HG03432 (cell line): Measurements from ENCODE around the gene MRTFA.
"Not testable (repeated sequence)": the region's sequence is repeated elsewhere in the genome, so short reads cannot be mapped to it uniquely, and the experiment has no call there.

ENCODE experiments used
- ATAC-seq: cut with Tn5 transposase; IDR thresholded peaks from one replicate; pipeline ENCODE4 v1.9.1; 2021; ENCODE audit warnings: mild to moderate bottlenecking, moderate library complexity; ENCODE audit not compliant: unreplicated experiment

Gene MRTFA

DNA sequence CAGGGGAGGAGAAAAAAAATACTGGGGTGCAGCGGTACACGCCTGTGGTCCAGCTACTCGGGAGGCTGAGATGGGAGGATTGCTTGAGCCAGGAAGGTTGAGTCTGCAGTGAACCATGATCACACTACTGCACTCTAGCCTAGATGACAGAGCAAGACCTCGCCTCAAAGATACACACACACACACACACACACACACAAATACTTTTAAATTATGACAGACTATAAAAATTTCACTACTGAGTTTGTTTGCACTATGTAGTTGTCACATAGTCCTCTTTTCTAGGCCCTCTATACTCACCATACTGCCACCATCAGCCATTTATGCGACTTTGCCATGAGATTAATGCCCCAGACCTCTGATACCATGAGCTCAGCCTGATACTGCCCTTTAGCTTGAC, 109.6 kb downstream of the MRTFA start:
- no peak for ATAC-seq

DNA sequence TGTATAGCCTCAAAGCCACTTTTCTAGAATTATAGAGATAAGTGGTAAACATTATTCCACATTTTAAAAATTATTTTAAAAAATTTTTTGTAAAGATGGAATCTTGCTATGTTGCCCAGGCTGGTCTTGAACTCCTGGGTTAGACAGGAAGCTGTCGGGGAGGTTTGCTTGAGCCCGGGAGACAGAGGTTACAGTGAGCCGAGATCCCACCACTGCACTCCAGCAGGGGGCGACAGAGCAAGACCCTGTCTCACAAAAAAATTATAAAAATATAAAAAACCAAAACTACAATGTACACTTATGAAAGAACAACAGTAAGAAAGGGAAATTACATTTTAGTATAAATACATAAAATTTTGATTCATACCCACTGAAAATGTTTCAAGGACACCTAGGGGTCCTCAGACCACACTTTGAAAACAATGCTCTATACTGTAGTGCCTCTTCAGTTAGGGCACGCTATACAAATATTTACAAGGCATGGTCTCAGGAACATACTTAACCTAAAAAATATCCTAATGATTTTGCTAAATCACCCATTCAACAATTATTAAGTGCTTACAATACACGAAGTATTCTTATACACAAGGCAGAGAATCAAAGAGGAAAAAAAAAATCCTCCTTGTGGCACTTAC, 111.2 kb downstream of the MRTFA start:
- no peak for ATAC-seq

DNA sequence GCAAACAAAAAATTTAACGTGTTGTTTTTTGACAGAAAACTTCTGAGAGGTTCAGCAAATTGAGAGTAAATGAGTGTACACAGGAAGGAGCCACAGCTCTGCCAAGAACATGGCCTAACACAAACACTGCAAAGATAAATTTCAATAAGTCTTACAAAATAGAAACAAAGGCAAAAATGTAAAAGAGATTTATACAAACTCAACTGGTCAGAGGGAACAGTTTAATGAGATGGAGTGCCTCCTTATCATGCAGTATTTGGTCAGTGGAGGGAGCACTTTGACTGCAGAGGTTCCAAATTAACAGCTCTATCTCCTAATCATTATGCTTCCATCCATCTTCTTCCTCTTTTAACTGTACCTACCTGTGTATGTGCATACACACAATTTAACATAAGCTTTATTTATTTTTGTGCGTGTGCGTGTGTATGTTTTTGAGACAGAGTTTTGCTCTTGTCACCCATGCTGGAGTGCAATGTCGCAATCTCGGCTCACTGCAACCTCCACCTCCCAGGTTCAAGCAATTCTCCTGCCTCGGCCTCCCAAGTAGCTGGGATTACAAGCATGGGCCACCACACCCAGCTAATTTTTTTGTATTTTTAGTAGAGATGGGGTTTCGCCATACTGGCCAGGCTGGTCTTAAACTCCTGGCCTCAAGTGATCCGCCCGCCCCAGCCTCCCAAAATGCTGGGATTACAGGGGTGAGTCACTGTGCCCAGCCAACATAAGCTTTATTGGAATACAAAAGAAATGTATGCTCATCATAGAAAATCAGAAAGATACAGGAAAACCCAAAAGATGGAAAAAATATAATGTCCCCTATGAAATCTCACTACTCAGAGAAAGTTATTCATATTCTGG, 111.9 kb downstream of the MRTFA start:
- no peak for ATAC-seq

DNA sequence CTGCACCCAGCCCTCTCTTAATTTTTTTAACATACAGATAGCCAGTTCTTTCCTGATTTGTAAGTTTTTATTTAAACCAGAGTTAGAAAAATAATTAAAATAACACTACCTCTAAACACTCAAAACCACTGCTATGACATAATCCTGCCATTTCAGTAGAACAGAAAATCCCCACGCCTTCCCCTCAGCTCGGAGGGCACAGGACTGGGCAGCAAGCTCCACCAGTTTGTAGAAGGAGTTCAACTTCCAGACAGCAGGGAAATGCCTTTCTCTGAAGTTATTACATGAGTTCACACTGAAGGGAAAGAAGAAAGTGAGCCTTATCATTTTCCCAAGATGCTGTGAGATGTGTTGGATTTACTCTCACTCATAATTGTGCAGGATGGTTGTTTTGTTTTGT, 114.4 kb downstream of the MRTFA start:
- no peak for ATAC-seq

DNA sequence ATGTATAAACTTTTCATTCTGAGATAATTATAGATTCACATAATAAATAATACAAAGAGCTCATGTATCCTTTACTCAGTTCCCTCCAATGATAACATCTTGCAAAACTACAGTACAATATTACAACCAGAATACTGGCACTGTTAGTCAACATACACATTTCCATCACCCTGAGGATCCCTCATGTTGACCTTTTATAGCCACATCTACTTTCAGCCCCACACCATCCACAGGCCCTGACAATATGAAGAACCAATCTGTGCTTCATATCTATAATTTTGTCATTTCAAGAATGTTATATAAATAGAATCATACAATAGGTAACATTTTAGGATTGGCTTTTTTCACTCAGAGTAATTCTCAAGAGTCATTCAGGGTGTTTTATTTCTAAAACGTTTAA, 115.5 kb downstream of the MRTFA start:
- no peak for ATAC-seq

DNA sequence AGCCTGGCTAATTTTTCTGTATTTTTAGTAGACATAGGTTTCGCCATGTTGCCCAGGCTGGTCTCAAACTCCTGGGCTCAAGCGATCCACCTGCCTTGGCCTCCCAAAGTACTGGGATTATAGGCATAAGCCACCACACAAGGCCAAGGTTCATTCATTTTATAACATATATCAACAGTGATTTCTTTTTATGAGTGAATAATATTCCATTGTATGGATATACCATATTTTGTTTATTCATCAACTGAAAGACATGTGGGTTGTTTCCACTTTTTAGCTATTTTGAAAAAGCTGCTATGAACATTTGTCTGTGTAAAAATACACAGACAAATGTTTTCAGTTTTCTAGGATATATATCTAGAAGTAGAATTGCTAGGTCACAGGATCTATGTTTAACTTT, 116.0 kb downstream of the MRTFA start:
- no peak for ATAC-seq

DNA sequence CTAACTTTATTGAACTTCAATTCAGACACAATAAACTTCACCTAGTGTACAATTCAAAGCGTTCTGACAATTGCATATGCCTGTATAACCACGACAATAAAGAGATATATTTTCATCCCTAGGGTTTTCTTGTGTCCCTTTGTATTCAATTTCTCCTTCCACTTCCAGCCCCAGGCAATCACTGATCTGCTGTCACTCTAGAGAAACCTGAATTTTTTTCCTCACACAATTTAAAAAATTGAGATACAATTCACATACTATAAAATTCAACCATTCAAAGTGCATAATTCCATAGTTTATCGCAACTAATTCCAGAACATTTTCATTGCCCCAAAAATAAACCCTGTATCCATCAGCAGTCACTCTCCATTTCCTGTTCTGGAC, 116.6 kb downstream of the MRTFA start:
- ATAC-seq: no peak

DNA sequence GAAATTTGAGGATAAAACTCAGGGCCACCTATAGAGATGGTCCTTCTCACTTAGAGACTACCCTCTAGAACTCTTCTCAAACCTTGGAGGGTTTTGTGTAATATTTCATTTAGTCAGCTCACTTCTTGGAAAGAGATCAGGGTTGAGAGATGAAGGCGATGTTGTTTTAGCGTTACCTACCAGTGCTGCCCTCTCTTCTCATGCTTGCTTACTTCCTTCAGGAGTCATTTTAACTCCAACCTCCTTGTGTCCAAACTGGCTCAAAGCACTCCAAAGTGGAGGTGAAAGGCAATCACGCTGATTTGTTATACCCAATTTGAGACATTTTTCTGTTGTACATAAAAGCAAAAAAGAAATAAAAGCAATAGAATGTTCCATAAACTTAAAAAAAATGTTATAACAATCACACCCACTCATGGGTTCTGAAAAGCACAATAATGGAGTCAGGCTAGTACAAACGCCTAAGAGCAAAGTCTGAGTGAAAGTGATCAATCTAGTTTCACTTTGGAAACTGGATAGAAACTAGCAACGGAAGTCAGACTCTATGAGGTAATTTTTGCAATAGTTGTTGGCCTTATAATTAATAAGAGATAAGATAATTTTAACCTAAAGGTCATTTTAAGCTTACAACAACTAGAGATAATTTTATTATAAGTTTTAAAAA, 117.1 kb downstream of the MRTFA start:
- ATAC-seq: no peak

DNA sequence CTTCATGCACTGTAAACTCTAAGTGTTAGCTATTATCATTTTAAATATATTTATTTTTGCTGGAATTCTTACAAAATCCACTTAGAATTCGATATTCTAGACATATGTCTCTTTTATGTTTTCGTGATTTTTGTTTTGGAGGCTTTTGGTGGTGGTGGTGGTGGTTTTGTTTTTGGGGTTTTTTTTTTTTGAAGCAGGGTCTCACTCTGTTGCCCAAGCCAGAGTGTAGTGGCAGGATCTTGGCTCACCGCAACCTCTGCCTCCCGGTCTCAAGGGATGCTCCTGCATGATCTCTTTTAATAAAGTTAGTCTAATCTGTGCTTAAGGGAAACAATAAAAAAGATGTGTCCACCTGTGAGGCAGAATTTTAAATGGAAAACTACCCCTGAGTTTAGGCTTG, 117.7 kb downstream of the MRTFA start:
- no peak for ATAC-seq

DNA sequence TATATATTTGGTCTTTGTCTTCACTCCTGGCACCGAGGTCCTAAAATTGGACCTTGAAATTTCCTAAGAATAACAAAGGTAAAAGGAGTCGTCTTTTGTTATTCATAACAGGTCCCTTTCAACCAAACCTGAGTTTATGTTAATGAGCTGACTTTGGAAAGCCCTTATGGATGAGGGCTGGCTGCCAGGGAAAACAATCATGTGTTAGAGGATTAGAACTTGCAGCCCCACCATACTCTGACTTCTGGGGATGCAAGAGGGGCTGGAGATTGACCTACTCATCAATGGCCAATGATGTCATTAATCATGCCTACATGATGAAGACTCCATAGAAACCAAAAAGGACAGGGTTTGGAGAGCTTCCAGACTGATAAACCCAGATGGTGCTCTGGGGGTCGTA, 118.9 kb downstream of the MRTFA start:
- ATAC-seq: no peak

DNA sequence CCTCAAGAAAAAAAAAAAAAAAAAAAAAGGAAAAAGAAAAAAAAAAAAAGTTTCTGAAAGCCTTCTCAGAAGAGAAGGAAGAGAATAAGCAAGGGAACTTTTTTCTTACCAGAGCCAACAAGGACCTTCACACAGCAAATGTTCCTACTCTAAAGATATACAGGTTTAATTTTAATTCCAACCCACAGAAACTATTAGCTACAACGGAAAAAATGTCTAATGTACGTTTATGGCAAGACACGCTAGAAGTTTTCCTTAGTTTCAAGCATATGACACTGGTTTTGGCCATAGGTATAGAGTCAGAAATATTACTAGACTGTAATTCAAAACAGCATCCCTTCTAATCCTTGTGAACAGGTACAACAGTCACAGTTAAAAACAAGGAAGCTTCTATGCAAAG, 120.1 kb downstream of the MRTFA start:
- no peak for ATAC-seq

DNA sequence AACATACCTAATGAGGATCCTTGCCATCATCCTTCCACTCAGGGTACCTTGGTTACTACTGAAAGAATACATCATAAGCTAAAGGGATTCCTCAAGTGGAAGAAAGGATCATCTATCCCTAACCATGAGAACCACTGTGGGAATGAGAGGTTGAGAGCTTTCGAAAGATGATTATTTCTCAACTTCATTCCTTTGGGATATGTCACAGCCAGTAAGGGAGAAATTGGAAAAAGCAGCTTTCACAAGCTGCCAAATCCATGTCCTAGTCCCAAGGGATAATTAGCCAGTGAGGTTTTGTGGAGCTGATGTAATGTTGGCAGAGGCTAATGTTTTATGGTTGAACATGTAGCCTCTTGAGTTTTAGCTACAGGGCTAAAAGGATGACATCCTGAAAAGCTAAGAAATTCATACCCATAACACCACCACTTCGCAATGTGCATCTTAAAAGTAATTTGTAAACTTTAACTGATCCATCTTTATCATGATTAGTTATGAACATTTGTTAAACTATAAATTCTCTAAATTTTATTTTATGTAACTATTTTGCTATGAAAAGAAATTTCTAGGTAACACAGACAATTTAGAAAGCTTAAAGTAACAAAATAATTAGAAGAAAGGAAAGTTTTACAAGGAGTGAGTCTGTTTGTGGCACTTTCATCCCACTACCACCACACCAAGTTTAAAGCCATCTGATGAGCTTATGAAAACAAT, 123.9 kb downstream of the MRTFA start:
- no peak for ATAC-seq

DNA sequence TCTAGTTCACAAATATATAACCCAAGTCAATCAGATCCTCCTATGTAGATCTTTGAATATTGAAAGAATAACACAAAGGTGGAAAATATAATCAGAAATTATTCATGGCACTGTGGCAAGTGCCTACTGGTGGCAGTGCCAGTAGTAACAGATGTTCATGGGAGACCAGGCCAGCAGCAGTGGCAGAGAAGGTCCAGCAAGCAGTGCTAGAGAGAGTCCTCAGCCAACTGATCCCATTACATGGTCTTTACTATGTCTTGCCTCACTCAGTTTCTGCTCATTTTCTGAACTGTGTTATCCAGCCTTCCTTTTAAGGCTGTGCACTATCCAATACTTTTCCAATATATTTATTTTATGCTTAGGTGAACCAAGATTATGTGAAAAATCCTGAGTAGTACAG, 124.9 kb downstream of the MRTFA start:
- no peak for ATAC-seq

DNA sequence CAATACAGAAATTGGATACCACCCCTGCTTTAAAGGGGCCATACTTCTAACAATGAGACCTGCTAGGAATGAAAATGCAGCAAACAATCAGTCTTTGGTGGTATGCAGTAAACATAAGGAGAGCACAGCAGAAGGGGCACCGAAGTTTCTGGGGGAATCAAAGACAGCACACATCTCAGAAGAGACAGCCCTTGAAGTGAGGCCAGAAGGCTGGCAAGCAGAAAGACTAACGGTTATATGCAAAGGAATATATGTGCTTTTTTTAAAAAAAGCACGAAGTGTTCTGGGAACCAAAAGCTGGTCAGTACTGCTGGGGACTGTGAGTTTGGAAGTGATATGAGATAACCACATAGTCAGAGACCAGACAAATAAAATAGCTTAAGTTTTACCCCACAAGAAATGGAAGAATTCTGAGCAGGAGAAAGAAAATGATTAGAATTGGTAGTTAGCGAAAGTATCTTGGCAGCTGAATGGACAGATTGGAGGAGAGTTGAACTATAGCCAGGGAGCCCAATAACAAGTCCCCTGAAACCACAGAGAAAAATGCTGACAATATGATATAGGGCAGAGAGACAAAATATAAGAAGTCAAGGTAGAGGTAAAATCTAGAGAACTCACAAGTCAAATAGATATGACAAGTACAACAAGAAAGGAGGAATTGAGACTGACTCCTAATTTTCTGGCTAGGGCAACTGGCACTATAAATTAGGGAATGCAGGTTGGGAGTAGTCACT, 125.7 kb downstream of the MRTFA start:
- ATAC-seq: no peak

DNA sequence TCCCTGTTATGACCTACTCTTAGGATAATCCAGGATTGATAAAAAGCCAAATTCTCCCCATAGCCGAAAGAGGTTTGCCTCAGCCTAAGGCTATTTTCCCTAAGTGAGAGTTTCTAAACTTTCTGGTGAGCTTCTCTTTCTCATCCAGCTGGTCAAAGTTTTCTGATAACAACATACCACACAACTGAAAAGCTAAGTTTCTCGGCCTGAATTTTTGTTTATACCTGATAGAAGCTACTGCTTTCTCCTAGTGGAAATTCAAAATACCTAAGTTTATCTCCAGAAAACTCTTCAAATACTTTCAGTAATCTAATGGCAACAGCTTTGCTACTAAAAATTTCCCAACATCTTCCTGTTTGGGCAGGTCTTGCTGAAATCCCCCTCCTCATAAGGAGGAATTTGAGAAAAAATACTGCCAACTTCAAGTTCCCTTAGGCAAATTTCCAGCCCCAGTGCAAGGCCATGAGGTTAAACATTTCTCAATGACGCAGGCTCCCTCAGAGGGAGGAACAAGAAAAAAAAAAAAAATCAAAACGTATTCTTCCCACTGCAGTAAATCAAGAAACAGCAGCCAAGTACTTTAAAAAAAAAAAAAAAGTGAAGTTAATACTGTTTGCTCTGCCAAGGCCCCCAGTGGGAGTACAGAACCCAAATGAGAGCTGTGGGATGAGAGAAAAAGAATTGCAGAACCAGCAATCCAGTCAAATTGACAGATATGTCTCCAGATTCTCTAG, 127.0 kb downstream of the MRTFA start:
- ATAC-seq: no peak

DNA sequence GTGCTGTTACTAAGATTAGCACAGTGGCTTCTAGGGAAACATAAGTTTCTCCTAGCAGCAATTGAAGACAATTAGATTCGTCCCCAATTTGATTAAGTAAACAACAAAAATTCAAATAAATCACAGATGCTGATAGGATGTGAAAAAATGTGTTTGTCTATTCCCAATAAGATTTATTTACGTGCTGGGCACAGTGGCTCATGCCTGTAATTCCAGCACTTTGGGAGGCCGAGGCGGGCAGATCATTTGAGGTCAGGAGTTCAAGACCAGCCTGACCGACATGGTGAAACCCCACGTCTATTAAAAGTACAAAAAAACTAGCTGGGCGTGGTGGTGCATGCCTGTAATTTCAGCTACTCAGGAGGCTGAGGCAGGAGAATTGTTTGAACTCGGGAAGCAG, 128.5 kb downstream of the MRTFA start:
- ATAC-seq: not testable (repeated sequence)

DNA sequence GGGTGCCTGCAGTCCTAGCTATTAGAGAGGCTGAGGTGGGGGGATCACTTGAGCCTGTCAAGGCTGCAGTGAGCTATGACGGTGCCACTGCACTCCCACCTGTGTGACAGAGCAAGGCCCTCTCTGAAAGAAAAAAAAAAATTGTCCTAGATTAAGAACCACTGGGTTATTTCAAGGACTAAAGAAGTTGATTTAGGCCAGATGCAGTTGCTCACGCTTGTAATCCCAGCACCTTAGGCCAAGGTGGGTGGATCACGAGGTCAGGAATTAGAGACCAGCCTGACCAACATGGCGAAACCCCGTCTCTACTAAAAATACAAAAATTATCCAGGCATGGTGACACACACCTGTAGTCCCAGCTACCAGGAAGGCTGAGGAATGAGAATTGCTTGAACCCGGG, 129.0 kb downstream of the MRTFA start:
- ATAC-seq: no peak

DNA sequence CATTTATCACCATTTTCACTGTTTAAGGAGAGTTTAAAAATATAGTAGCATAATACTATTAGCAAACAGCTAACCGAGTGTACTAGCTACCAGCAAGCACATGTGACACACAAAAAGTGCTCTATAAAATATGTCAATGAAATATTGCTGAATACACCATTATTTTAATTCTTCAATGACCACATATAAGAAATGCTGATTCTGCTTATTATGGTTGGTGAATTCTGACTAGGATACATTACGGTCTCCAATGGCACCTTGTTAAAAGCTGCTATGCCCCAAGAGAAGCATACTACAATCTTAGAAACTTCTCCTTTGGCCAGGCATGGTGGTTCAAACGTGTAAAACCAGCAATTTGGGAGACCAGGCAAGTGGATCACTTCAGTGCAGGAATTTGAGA, 129.8 kb downstream of the MRTFA start:
- no peak for ATAC-seq

DNA sequence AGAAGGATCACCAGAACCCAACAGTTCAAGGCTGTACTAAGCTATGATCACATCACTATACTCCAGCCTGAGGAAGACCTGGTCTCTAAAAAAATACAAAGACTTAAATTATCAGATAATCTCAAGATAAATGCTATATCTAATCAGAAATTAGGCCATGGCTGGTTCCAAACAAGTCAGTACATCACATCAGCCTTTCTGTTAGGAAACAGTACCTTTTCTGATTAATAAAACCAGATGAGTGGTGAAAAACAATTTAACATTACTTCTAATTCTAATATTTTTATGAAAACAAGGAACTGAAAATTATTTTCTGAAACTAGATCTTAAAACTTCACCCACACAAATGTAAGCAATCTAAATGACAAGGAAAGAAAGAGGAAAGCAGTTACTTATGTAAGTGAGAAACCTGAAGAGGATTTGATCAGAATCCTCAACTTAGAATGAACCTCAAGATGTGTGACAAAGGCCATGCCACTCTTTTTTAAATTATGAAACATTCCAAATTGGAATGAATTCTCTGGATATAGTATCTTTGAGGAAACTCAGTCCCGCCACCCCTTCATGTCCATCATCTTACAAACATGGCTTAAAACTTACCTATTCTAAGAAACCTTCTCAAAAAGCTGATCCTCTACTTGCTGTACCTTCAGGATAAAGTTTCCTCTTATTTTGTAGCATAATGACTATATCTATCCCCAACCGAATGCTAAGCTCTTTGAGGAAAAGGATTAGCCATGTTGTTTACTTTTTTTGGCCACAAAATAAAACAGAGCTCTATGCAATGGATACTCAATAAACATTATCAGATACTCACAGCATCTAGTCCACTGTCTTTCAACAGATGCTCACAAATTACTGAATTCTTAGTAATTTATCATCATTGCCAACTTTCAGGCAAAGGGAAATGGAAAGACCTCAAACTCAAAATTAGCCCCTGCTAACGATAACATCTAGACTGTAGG, 132.0 kb downstream of the MRTFA start:
- no peak for ATAC-seq
